GM18505 (cell line): ENCODE measurements around the gene PLXNA4.

Source experiments
- ATAC-seq: cut with Tn5 transposase; IDR thresholded peaks from one replicate; pipeline ENCODE4 v1.9.1; 2021; ENCODE audit not compliant: unreplicated experiment
- POLR2A ChIP-seq: IDR thresholded peaks from 4 replicates; pipeline ENCODE4 v1.6.1; 2011; ENCODE audit warnings: borderline replicate concordance; ENCODE audit not compliant: insufficient read depth, insufficient read length; ENCODE audit errors: extremely low read depth

The PLXNA4 gene

GRCh38 chr7:132207211-132207610 lies 369.1 kb downstream of the PLXNA4 start:
- no peak for TF ChIP-seq POLR2A
- no peak for ATAC-seq

GRCh38 chr7:132206594-132206993 lies 369.7 kb downstream of the PLXNA4 start:
- no peak for ATAC-seq
- TF ChIP-seq POLR2A, result no peak

GRCh38 chr7:132205509-132205908 lies 370.8 kb downstream of the PLXNA4 start:
- TF ChIP-seq POLR2A, result no peak
- no peak for ATAC-seq

- no peak for ATAC-seq
- no peak for TF ChIP-seq POLR2A
Observed at GRCh38 chr7:132203021-132203420, 373.2 kb downstream of the PLXNA4 start.

GRCh38 chr7:132202541-132202940 lies 373.7 kb downstream of the PLXNA4 start:
- no peak for ATAC-seq
- TF ChIP-seq POLR2A, result no peak

GRCh38 chr7:132200141-132200540 lies 376.1 kb downstream of the PLXNA4 start:
- no peak for ATAC-seq
- TF ChIP-seq POLR2A, result no peak

- ATAC-seq, result no peak
- TF ChIP-seq POLR2A, result no peak
Observed at GRCh38 chr7:132199626-132200025, 376.6 kb downstream of the PLXNA4 start.

GRCh38 chr7:132197772-132198171 lies 378.5 kb downstream of the PLXNA4 start:
- no peak for TF ChIP-seq POLR2A
- ATAC-seq, result no peak

- no peak for ATAC-seq
- TF ChIP-seq POLR2A, result no peak
Observed at GRCh38 chr7:132193898-132194297, 382.4 kb downstream of the PLXNA4 start.

GRCh38 chr7:132192809-132193208 lies 383.5 kb downstream of the PLXNA4 start:
- no peak for ATAC-seq
- no peak for TF ChIP-seq POLR2A

- no peak for ATAC-seq
- TF ChIP-seq POLR2A, result no peak
Observed at GRCh38 chr7:132191418-132191817, 384.9 kb downstream of the PLXNA4 start.

GRCh38 chr7:132190683-132191082 lies 385.6 kb downstream of the PLXNA4 start:
- TF ChIP-seq POLR2A, result no peak
- no peak for ATAC-seq

- ATAC-seq, result no peak
- no peak for TF ChIP-seq POLR2A
Observed at GRCh38 chr7:132189881-132190280, 386.4 kb downstream of the PLXNA4 start.

- no peak for ATAC-seq
Observed at GRCh38 chr7:132187869-132188789, 388.1 kb downstream of the PLXNA4 start.

More at GRCh38 chr7:132187869-132188789, 388.1 kb downstream of the PLXNA4 start:
- TF ChIP-seq POLR2A, result no peak
